HG03439 (cell line): ENCODE data around the gene TSGA10IP.
"Not testable (repeated sequence)": the region's sequence is repeated elsewhere in the genome, so short reads cannot be mapped to it uniquely, and the experiment has no call there.

Source experiments
- ATAC-seq: cut with Tn5 transposase; IDR thresholded peaks from one replicate; pipeline ENCODE4 v1.9.1; 2021; ENCODE audit warnings: mild to moderate bottlenecking, moderate library complexity; ENCODE audit not compliant: unreplicated experiment

Gene TSGA10IP

GRCh38 chr11:65945941-65946558 is 770 bp downstream of the TSGA10IP start:
- no peak for ATAC-seq

GRCh38 chr11:65946655-65947054 is 1.4 kb downstream of the TSGA10IP start:
- no peak for ATAC-seq

GRCh38 chr11:65947133-65947532 is 1.9 kb downstream of the TSGA10IP start:
- no peak for ATAC-seq

GRCh38 chr11:65947603-65948125 is 2.4 kb downstream of the TSGA10IP start:
- no peak for ATAC-seq

GRCh38 chr11:65950711-65951110 is 5.4 kb downstream of the TSGA10IP start:
- not testable (repeated sequence) for ATAC-seq

GRCh38 chr11:65951641-65952040 is 6.4 kb downstream of the TSGA10IP start:
- ATAC-seq = not testable (repeated sequence)

- no peak for ATAC-seq
Measured at GRCh38 chr11:65952052-65952521, 6.8 kb downstream of the TSGA10IP start.

- ATAC-seq = no peak
Measured at GRCh38 chr11:65953471-65953870, 8.2 kb downstream of the TSGA10IP start.

GRCh38 chr11:65954771-65955170 is 9.5 kb downstream of the TSGA10IP start:
- no peak for ATAC-seq

GRCh38 chr11:65958291-65958690 is 13.0 kb downstream of the TSGA10IP start:
- ATAC-seq = no peak

GRCh38 chr11:65958774-65959420 is 13.6 kb downstream of the TSGA10IP start:
- ATAC-seq = no peak

- ATAC-seq = no peak
Measured at GRCh38 chr11:65960824-65961266, 15.6 kb downstream of the TSGA10IP start.

- peak; percentile 83 for ATAC-seq
Measured at GRCh38 chr11:65961267-65962140, 16.2 kb downstream of the TSGA10IP start, which contains the start of gene SART1. SART1 (plus strand) TSS chr11:65961734; CDS start chr11:65961781, 47 bp downstream.

GRCh38 chr11:65962141-65962564 is 16.9 kb downstream of the TSGA10IP start:
- ATAC-seq = no peak

- no peak for ATAC-seq
Measured at GRCh38 chr11:65964906-65965305, 19.6 kb downstream of the TSGA10IP start.

- no peak for ATAC-seq
Measured at GRCh38 chr11:65965986-65966762, 20.9 kb downstream of the TSGA10IP start.

- no peak for ATAC-seq
Measured at GRCh38 chr11:65967329-65967934, 22.2 kb downstream of the TSGA10IP start.

GRCh38 chr11:65968600-65969482 is 23.6 kb downstream of the TSGA10IP start:
- ATAC-seq = no peak

GRCh38 chr11:65972116-65972515 is 26.8 kb downstream of the TSGA10IP start:
- ATAC-seq = no peak
